22Rv1 (cell line): ENCODE results near the gene AATF.
A peak's percentile ranks its signal among the peaks of the same experiment; 100 is the strongest.

ENCODE experiments used
- H3K27ac ChIP-seq: fragments of 450-650 bp; 2 replicates; pipeline ENCODE4 v1.5.1; 2017
- CTCF ChIP-seq: fragments of 450-650 bp; IDR thresholded peaks from 2 replicates; pipeline ENCODE4 v1.5.1; 2017; ENCODE audit warnings: mild to moderate bottlenecking
- ZFX ChIP-seq: fragments of 450-650 bp; IDR thresholded peaks from 2 replicates; pipeline ENCODE4 v1.6.1; 2017; ENCODE audit warnings: antibody characterized with exemption, borderline replicate concordance

AATF gene

GRCh38 chr17:36935671-36936454 lies 12.9 kb upstream of the AATF start:
- TF ChIP-seq ZFX (no peak), CTCF (no peak)
- no peak overlapping the region for H3K27ac ChIP-seq

- H3K27ac ChIP-seq, result no peak overlapping the region
- TF ChIP-seq CTCF, result no peak
- no peak for TF ChIP-seq ZFX
Observed at GRCh38 chr17:36936455-36937000, 12.2 kb upstream of the AATF start.

- H3K27ac ChIP-seq, result no peak within 1 kb of the TSS
- TF ChIP-seq ZFX (no peak), CTCF (no peak)
Observed at GRCh38 chr17:36937001-36937958, 11.5 kb upstream of the AATF start, which contains the start of gene LHX1. Gene LHX1, plus strand, starts transcription at chr17:36937475. Its CDS starts 723 bp downstream, at chr17:36938198.

GRCh38 chr17:36937959-36938565 lies 10.7 kb upstream of the AATF start:
- H3K27ac ChIP-seq, result no peak overlapping the region
- no peak for TF ChIP-seq ZFX
- 0 out of 2 replicates have a peak, but pooled peaks have one; percentile 14 for TF ChIP-seq CTCF

GRCh38 chr17:36938566-36939051 lies 10.1 kb upstream of the AATF start:
- TF ChIP-seq CTCF (no peak), ZFX (no peak)
- no peak overlapping the region for H3K27ac ChIP-seq

GRCh38 chr17:36939052-36939801 lies 9.5 kb upstream of the AATF start:
- TF ChIP-seq CTCF (no peak), ZFX (no peak)
- no peak overlapping the region for H3K27ac ChIP-seq
